GM21737 (cell line): ENCODE results near the gene DLGAP1.

ENCODE experiments used
- ATAC-seq: cut with Tn5 transposase; IDR thresholded peaks from one replicate; pipeline ENCODE4 v1.9.1; 2021; ENCODE audit warnings: mild to moderate bottlenecking, moderate library complexity; ENCODE audit not compliant: unreplicated experiment

The DLGAP1 gene

GRCh38 chr18:3794537-3795348, 660.4 kb downstream of the DLGAP1 start:
- no peak for ATAC-seq

GRCh38 chr18:3793545-3793944, 661.6 kb downstream of the DLGAP1 start:
- ATAC-seq = no peak

GRCh38 chr18:3793111-3793510, 662.0 kb downstream of the DLGAP1 start:
- ATAC-seq = no peak

GRCh38 chr18:3792711-3793110, 662.4 kb downstream of the DLGAP1 start:
- no peak for ATAC-seq

- ATAC-seq = no peak
Measured at GRCh38 chr18:3791238-3791637, 663.9 kb downstream of the DLGAP1 start.

GRCh38 chr18:3790703-3791102, 664.4 kb downstream of the DLGAP1 start:
- no peak for ATAC-seq

- no peak for ATAC-seq
Measured at GRCh38 chr18:3789525-3789924, 665.6 kb downstream of the DLGAP1 start.

GRCh38 chr18:3784949-3785348, 670.2 kb downstream of the DLGAP1 start:
- ATAC-seq = no peak

- ATAC-seq = no peak
Measured at GRCh38 chr18:3782901-3783300, 672.2 kb downstream of the DLGAP1 start.

GRCh38 chr18:3777719-3778118, 677.4 kb downstream of the DLGAP1 start:
- ATAC-seq = no peak

GRCh38 chr18:3777122-3777521, 678.0 kb downstream of the DLGAP1 start:
- no peak for ATAC-seq

- no peak for ATAC-seq
Measured at GRCh38 chr18:3775996-3776395, 679.1 kb downstream of the DLGAP1 start.

- ATAC-seq = no peak
Measured at GRCh38 chr18:3773303-3773702, 681.8 kb downstream of the DLGAP1 start.

- peak; percentile 95 for ATAC-seq
Measured at GRCh38 chr18:3771121-3771971, 683.8 kb downstream of the DLGAP1 start.

GRCh38 chr18:3761266-3761665, 693.8 kb downstream of the DLGAP1 start:
- ATAC-seq = no peak

GRCh38 chr18:3760741-3761140, 694.4 kb downstream of the DLGAP1 start:
- no peak for ATAC-seq

GRCh38 chr18:3759099-3759498, 696.0 kb downstream of the DLGAP1 start:
- no peak for ATAC-seq

GRCh38 chr18:3758531-3758930, 696.6 kb downstream of the DLGAP1 start:
- ATAC-seq = no peak

- no peak for ATAC-seq
Measured at GRCh38 chr18:3757361-3757760, 697.7 kb downstream of the DLGAP1 start.

- ATAC-seq = no peak
Measured at GRCh38 chr18:3753106-3753505, 702.0 kb downstream of the DLGAP1 start.

- ATAC-seq = no peak
Measured at GRCh38 chr18:3748086-3748485, 707.0 kb downstream of the DLGAP1 start.
